DOHH2 (cell line): ENCODE results near the gene SPRR5.

ENCODE experiments used
- EZH2phosphoT487 ChIP-seq: fragments of 200-600 bp; sonication (generic); IDR thresholded peaks from 2 replicates; pipeline ENCODE4 v1.6.1; 2017; ENCODE audit warnings: borderline replicate concordance, mild to moderate bottlenecking, antibody characterized with exemption, low read length, moderate library complexity, mixed read lengths
- TF ChIP-seq, protein P1 (sequence below): fragments of 200-600 bp; sonication (generic); IDR thresholded peaks from one replicate; pipeline ENCODE4 v1.5.1; 2014; ENCODE audit warnings: antibody characterized with exemption, mild to moderate bottlenecking, low read depth, low read length; ENCODE audit not compliant: poor library complexity, severe bottlenecking

DNA sequence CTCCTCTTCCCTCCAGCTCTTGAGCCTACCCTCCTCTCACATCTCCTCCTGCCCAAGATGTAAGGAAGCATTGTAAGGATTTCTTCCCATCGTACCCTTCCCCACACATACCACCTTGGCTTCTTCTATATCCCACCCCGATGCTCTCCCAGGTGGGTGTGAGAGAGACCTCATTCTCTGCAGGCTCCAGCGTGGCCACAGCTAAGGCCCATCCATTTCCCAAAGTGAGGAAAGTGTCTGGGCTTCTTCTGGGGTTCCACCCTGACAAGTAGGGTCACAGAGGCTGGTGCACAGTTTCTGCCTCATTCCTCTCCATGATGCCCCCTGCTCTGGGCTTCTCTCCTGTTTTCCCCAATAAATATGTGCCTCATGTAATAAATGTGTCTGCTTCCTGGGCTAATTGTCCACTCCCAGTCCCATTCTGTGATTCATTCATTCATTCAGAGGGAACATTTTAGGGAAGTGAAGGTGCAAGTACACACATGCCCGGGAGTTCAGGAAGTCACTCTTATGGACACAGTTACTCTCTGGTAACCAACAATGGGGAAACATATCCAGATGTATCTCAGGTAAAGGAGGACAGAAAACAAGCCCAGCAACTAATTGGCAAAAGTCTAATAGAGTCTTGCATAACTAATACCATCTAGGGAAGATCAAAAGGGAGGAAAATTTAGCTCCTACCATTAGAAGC, 25.3 kb downstream of the SPRR5 start:
- TF ChIP-seq, protein P1, sequence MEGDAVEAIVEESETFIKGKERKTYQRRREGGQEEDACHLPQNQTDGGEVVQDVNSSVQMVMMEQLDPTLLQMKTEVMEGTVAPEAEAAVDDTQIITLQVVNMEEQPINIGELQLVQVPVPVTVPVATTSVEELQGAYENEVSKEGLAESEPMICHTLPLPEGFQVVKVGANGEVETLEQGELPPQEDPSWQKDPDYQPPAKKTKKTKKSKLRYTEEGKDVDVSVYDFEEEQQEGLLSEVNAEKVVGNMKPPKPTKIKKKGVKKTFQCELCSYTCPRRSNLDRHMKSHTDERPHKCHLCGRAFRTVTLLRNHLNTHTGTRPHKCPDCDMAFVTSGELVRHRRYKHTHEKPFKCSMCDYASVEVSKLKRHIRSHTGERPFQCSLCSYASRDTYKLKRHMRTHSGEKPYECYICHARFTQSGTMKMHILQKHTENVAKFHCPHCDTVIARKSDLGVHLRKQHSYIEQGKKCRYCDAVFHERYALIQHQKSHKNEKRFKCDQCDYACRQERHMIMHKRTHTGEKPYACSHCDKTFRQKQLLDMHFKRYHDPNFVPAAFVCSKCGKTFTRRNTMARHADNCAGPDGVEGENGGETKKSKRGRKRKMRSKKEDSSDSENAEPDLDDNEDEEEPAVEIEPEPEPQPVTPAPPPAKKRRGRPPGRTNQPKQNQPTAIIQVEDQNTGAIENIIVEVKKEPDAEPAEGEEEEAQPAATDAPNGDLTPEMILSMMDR = no peak
- no peak for TF ChIP-seq EZH2phosphoT487
